Activated naive CD4-positive, alpha-beta T cell treated with anti-CD3 and anti-CD28 coated beads, Interleukin-2, amount 10 ng/mL, durations not matched to agents 7 days and 5 days (primary cell): ENCODE measurements around the gene MYEF2.

Source experiments
- CTCF ChIA-PET: fragments of 350-600 bp; sonication (Branson Sonifier 250); formaldehyde crosslinking; loops from one replicate; lab custom pipeline; 2021; ENCODE audit warnings: antibody characterized with exemption; lab: Charles Lee
- DNase-seq: peaks from one replicate; pipeline ENCODE4 v3.0.0-alpha.2; 2020
- H3K27ac Mint-ChIP-seq: one replicate; pipeline ENCODE4 v1.8.0; 2021; ENCODE audit warnings: mild to moderate bottlenecking, moderate library complexity, mixed read lengths
- H3K27me3 Mint-ChIP-seq: one replicate; pipeline ENCODE4 v1.8.0; 2021; ENCODE audit warnings: mild to moderate bottlenecking, mixed read lengths
- H3K36me3 Mint-ChIP-seq: one replicate; pipeline ENCODE4 v1.8.0; 2021; ENCODE audit warnings: mixed read lengths
- H3K4me1 Mint-ChIP-seq: one replicate; pipeline ENCODE4 v1.8.0; 2021; ENCODE audit warnings: mixed read lengths
- H3K4me3 Mint-ChIP-seq: one replicate; pipeline ENCODE4 v1.8.0; 2021; ENCODE audit warnings: mild to moderate bottlenecking, moderate library complexity, mixed read lengths
- H3K9me3 Mint-ChIP-seq: one replicate; pipeline ENCODE4 v1.8.0; 2021; ENCODE audit warnings: mixed read lengths

The MYEF2 gene, protein sequence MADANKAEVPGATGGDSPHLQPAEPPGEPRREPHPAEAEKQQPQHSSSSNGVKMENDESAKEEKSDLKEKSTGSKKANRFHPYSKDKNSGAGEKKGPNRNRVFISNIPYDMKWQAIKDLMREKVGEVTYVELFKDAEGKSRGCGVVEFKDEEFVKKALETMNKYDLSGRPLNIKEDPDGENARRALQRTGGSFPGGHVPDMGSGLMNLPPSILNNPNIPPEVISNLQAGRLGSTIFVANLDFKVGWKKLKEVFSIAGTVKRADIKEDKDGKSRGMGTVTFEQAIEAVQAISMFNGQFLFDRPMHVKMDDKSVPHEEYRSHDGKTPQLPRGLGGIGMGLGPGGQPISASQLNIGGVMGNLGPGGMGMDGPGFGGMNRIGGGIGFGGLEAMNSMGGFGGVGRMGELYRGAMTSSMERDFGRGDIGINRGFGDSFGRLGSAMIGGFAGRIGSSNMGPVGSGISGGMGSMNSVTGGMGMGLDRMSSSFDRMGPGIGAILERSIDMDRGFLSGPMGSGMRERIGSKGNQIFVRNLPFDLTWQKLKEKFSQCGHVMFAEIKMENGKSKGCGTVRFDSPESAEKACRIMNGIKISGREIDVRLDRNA

DNA sequence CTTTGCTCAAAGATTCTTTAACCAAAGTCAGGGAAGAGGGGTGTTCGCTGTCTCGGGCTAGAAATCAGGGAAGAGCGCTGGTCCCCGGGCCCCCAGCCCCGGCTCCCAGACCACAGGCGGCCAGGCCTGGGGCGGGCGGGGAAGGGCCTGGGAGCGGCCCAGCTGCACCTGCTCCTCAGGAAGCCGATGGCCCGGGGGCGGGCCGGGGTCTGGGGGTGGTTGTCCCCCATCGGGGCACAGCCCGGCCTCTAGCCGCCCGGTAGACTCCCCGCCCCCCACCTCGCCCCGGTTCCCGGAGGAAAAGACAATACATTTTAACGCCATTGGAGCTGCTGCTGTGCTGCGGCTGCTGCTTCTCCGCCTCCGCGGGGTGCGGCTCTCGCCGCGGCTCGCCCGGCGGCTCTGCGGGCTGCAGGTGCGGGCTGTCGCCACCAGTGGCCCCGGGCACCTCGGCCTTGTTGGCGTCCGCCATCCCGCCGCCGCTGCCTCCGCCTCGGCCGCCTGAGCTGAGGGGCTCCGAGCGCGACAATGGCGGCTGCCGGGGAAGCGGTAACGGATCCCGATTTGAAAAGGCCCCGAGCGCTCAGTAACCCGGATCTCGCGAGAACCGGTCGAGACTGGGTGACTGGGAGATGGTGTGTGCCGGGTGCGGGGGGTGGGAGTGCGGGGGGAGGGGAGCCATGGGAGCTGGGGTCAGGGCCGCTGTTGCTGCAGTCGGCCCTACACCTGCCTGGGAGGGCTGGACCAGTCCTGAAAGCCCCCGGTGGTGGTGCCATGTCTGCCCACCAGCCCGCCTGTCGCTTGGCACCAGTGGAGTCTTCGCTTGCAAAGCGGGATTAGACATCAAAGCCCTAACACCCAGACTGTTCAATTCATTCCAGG is at the start of gene MYEF2:
Gene MYEF2 (minus strand): TSS at position 530 of the 882 bp plus-strand sequence. CDS start 58 bp downstream, at position 472.
- Mint-ChIP-seq H3K4me3 (peak within 1 kb of the TSS; percentile 89), H3K27ac (peak within 1 kb of the TSS; percentile 89), H3K27me3 (peaks cover 17% of the 10 kb centered on the region), H3K9me3 (peaks cover 3% of the 10 kb centered on the region), H3K4me1 (peaks cover 18% of the 10 kb centered on the region), H3K36me3 (peaks cover 7% of the 10 kb centered on the region)
- DNase-seq, result peak; percentile 83
- CTCF ChIA-PET, result interaction anchor here (1.2 kb wide), 1 partner anchor 19 kb away, joined by 3 read pairs; no protein-coding TSS in a partner anchor

DNA sequence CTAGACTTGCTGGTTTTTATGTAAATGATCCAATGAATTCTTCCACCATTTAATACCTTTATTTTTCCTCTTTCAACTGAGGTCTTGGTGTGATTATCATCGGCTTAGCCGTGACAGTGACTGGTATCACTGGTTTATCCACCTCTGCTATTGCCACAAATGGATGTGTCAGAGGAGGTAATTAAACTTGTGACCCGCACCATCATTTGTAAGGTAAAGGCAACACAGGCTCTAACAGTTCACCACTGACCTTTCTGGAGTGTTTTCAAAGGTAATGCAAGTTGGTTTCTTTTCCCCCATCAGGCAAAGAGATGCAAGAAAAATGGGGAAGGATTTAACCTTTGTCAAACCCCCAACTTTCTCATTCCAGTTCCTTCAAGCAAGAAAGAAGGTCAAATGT is 47.7 kb upstream of the MYEF2 start:
- Mint-ChIP-seq H3K27me3 (peaks cover 8% of the 10 kb centered on the region), H3K9me3 (no peaks in the 10 kb centered on the region), H3K4me1 (no peaks in the 10 kb centered on the region), H3K36me3 (no peaks in the 10 kb centered on the region), H3K4me3 (no peak overlapping the region), H3K27ac (no peak overlapping the region)
- DNase-seq, result no peak
- CTCF ChIA-PET, result no interaction called here

DNA sequence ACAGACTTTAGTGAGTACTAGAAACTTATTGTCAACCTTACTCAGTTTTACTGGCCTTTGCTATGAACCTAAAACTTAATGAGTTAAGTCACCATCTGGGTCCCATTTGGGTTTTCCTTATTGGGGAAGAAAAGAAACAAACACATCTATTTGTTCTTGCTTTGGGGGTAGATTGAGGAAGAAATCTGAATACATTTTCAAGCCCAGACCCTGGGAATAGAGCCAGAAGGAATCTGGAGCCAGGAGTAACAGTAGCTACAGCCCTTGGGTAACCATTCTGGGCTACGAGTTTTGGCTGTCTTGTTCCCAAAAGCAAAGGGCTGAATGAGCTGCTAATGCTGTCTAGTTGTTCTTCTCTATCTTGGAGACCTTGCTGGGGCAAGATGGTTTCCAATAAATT is 44.5 kb upstream of the MYEF2 start:
- Mint-ChIP-seq H3K27me3 (peaks cover 13% of the 10 kb centered on the region), H3K36me3 (no peaks in the 10 kb centered on the region), H3K4me1 (no peaks in the 10 kb centered on the region), H3K4me3 (no peak overlapping the region), H3K27ac (no peak overlapping the region), H3K9me3 (no peaks in the 10 kb centered on the region)
- DNase-seq, result no peak
- CTCF ChIA-PET, result no interaction called here

DNA sequence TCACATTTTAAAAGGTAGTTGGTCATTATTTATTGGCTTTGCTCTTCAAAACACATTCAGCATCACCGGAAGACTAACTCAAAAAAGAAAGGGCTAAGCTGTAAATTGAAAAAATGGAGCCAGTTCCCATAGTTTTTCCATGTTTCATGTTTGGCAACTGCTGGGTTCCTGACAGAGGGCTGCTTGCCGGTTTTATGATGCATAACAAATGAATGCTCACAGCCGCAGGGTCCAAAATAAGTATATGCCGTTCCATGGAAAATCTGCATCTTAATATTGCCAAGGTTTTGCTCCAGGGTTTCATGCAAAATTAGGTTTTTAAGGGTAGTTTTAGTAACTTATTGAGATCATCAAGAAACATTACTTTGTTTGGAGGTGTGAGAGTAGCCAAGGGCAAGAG is 43.8 kb upstream of the MYEF2 start:
- Mint-ChIP-seq H3K4me3 (no peak overlapping the region), H3K27me3 (peaks cover 13% of the 10 kb centered on the region), H3K4me1 (no peaks in the 10 kb centered on the region), H3K36me3 (no peaks in the 10 kb centered on the region), H3K9me3 (no peaks in the 10 kb centered on the region), H3K27ac (no peak overlapping the region)
- CTCF ChIA-PET, result no interaction called here
- no peak for DNase-seq

DNA sequence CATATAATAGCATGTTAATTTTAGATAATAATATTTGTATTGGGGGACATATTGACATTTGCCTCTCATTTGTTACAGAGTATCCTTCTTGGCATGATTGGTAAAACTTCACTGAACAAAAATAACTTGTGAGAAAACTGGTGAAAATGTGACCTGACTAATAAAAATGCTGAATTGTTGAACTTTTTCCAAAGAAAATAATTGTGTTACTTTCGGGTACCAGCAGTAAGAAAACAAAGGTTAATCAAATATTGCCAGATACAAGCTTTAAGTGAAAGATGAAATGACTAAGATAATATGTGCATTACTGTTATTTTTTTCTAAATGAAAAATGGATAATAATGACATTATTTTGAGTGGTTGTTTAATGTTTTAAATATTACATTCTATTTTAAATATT is 43.2 kb upstream of the MYEF2 start:
- no peak for DNase-seq
- no peaks in the 10 kb centered on the region for H3K9me3 Mint-ChIP-seq
- H3K27ac Mint-ChIP-seq, result no peak overlapping the region
- no peak overlapping the region for H3K4me3 Mint-ChIP-seq
- H3K36me3 Mint-ChIP-seq, result no peaks in the 10 kb centered on the region
- H3K4me1 Mint-ChIP-seq, result no peaks in the 10 kb centered on the region
- H3K27me3 Mint-ChIP-seq, result peaks cover 13% of the 10 kb centered on the region
- CTCF ChIA-PET, result no interaction called here

DNA sequence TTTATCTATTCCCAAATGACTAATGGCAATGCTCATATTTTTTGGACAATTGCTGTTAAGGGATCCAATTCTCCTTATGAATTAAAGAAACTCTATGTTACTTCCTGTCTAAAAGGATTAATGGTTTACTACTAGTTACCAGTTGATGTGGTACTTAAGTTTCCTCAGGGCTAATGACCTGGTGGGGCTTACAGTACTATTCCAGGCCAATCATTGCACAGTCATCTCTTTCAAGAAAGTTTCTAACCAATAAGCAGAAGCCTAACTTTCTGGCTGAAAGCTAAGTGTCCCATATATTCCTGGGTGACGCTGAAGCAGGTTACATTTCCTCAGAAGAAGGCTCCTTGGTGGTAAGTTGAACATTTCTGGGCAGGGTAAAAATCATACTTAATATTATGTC is 27.9 kb upstream of the MYEF2 start, which contains the start of gene SLC12A1:
Gene SLC12A1 (plus strand): TSS at position 322 of the 400 bp plus-strand sequence. CDS start 1,418 bp downstream, outside the sequence.
- Mint-ChIP-seq H3K4me3 (no peak within 1 kb of the TSS), H3K27ac (no peak within 1 kb of the TSS), H3K27me3 (peaks cover 9% of the 10 kb centered on the region), H3K9me3 (no peaks in the 10 kb centered on the region), H3K36me3 (no peaks in the 10 kb centered on the region), H3K4me1 (no peaks in the 10 kb centered on the region)
- DNase-seq, result no peak
- CTCF ChIA-PET, result no interaction called here

DNA sequence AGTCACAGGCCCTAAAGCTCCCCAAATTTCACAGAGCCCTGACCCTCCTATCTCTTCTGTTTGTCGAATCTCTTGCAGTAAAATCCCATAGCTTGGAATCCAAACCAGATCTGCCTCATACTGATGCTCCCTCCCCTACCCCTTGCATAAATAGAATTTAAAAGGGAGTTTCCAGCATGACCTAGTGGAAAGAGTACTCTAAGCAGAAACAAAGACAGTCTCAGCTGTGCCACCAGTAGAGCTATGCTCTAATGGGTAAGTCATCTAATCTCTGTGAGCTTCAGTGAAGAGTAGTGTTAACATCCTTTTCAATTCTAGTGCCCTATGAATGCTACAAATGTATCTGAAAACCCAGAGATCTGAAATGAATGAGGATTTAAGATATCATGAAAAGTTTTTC is 24.0 kb upstream of the MYEF2 start:
- Mint-ChIP-seq H3K4me1 (no peaks in the 10 kb centered on the region), H3K9me3 (no peaks in the 10 kb centered on the region), H3K4me3 (no peak overlapping the region), H3K27me3 (no peaks in the 10 kb centered on the region), H3K27ac (no peak overlapping the region), H3K36me3 (no peaks in the 10 kb centered on the region)
- no peak for DNase-seq
- CTCF ChIA-PET, result no interaction called here

DNA sequence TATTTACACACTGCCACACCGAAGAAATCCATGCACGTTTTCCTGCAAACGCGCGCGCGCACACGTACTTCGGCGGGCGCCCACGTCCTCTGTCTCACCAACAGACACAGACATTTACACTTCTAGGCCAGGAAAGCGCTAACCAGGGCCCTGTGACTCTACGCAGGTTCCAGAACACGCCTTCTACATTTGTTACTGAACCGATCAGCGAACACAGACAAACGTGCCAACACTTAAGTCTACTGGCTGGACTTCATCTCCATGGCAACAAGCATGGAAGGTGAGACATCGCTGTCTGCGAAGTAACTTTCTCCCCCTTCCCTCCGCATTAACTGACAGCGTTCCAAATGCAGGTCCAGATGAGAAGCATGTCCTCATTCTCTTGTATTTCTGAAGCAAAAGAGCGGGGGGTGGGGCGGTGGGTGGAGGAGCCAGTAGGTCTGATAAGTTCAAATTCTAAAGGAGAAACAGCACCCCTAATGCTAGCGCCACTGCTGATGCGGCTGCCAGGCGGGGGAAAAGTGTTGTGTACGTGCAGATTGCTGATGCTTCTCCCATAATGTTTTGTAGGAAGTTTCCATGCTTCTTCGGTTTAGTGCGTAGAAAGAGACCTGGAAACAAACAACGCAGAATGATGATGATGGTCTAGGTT is 13.6 kb upstream of the MYEF2 start, which contains the start of gene CTXN2:
Gene CTXN2 (plus strand): TSS at position 92 of the 652 bp plus-strand sequence. CDS start 9,636 bp downstream, outside the sequence.
- Mint-ChIP-seq H3K4me1 (peaks cover 4% of the 10 kb centered on the region), H3K36me3 (no peaks in the 10 kb centered on the region), H3K27ac (no peak within 1 kb of the TSS), H3K9me3 (no peaks in the 10 kb centered on the region), H3K27me3 (peaks cover 16% of the 10 kb centered on the region), H3K4me3 (no peak within 1 kb of the TSS)
- DNase-seq, result no peak
- CTCF ChIA-PET, result no interaction called here

DNA sequence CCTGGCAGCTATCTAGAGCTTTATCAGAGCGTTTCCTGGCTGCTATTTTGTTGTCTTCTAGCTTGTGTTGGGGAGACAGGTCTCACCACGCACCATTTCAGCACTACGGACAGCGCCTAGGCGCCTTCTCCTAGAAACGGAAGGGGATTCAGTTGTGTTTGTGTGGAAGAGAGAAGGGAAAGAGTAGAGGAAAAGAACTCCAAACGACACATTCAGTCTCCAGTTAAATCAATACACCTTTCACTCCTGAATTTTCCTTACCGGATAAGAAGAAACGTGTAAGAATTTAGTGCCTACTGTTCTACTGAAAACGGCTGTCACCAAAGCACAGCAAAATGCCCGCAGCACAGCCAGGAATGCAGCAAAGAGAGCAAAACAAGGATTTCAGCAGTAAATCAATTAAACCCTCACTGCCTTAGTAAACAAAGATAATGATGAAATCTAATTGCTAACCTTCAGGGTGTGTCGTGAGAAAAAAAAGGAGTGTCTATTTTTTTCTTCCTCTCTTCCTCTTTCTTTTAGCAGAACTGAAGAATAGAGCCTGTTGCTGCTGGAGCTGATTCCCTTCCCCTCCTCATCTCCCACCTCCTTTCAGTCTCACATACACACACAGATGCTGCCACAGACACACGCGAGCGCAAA is 13.0 kb upstream of the MYEF2 start:
- Mint-ChIP-seq H3K27ac (no peak overlapping the region), H3K4me3 (no peak overlapping the region), H3K4me1 (peaks cover 4% of the 10 kb centered on the region), H3K27me3 (peaks cover 16% of the 10 kb centered on the region), H3K9me3 (no peaks in the 10 kb centered on the region), H3K36me3 (no peaks in the 10 kb centered on the region)
- CTCF ChIA-PET, result no interaction called here
- peak; percentile 79 for DNase-seq

DNA sequence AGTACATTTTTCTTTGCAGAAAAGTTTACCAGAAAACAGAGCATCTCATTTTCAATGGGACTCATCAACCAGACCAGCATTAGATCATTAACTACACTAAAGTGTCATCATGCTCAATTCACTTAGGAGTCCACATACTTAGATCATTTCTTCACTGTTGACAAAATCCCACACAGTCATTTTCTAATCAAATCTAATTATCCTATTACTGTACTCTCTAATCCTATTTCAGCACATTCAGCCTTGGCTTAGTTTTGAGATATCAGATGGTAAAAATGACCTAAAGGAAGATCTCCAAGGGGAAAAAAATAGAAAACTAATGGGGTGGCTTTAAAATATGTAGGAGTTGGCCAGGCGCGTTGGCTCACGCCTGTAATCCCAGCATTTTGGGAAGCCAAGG is 8.2 kb upstream of the MYEF2 start:
- H3K4me3 Mint-ChIP-seq, result no peak overlapping the region
- peaks cover under 1% of the 10 kb centered on the region for H3K4me1 Mint-ChIP-seq
- H3K9me3 Mint-ChIP-seq, result no peaks in the 10 kb centered on the region
- DNase-seq, result no peak
- H3K27ac Mint-ChIP-seq, result no peak overlapping the region
- H3K27me3 Mint-ChIP-seq, result peaks cover 11% of the 10 kb centered on the region
- CTCF ChIA-PET, result no interaction called here
- no peaks in the 10 kb centered on the region for H3K36me3 Mint-ChIP-seq

DNA sequence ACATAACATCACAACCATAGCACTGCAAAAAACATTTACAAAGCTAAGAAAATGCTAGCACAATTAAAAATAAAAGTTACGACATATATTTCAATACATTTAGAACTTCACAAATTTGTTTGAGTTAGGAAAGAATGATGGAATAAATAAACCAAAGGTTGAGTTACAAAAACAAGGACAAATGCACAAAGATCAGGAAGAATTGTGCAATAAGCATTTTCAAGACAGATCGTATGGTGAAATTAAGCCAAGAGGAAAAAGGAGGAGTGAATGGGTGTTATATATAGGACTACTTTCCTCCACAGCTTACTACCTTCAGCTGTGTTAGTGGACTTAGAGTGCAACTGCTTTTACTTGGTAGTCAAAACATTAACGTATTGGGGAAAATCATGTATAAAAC is 7.4 kb upstream of the MYEF2 start:
- DNase-seq, result no peak
- no peaks in the 10 kb centered on the region for H3K4me1 Mint-ChIP-seq
- no peak overlapping the region for H3K27ac Mint-ChIP-seq
- no peaks in the 10 kb centered on the region for H3K36me3 Mint-ChIP-seq
- H3K9me3 Mint-ChIP-seq, result no peaks in the 10 kb centered on the region
- peaks cover 5% of the 10 kb centered on the region for H3K27me3 Mint-ChIP-seq
- CTCF ChIA-PET, result no interaction called here
- H3K4me3 Mint-ChIP-seq, result no peak overlapping the region

DNA sequence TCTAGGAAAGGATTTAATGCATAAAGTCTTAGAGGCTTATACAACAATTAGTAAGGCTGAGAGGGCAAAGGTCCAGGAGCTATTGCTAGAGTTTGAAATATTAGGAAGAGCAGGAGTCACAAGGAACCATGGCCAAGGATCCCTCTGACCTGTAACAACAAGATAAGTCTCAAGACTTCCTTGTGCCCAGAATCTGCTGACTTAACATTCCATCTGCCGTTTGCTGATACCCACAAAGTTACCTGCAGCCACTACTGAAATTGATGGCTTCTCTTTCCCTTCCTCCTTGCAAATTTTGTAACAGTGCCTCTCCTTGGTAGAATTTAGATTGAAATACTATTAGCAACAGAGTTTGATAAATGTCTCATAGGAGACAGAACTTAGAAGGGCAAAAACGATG is 4.7 kb upstream of the MYEF2 start:
- H3K4me3 Mint-ChIP-seq, result no peak overlapping the region
- H3K36me3 Mint-ChIP-seq, result no peaks in the 10 kb centered on the region
- H3K27ac Mint-ChIP-seq, result no peak overlapping the region
- H3K9me3 Mint-ChIP-seq, result no peaks in the 10 kb centered on the region
- peaks cover 13% of the 10 kb centered on the region for H3K27me3 Mint-ChIP-seq
- CTCF ChIA-PET, result no interaction called here
- no peak for DNase-seq
- H3K4me1 Mint-ChIP-seq, result no peaks in the 10 kb centered on the region

DNA sequence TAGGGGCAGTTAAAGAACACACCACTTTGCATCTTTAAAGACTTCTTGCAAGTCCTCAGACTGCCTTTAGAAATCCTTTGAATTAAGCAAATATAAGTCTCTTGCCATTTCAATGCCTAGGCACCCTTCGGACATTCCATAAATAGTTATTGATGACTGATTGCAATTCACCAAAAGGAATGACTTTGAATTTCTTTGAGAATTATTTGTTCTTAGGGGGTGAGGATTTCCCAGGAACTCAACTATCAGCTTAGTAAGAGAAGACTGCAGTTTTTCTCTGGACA is 495 bp upstream of the MYEF2 start:
- H3K27ac Mint-ChIP-seq, result no peak overlapping the region

More for the DNA sequence above, 495 bp upstream of the MYEF2 start:
- Mint-ChIP-seq H3K27me3 (peaks cover 17% of the 10 kb centered on the region), H3K4me3 (peak overlapping the region; percentile 56), H3K9me3 (no peaks in the 10 kb centered on the region), H3K4me1 (peaks cover 18% of the 10 kb centered on the region), H3K36me3 (peaks cover 7% of the 10 kb centered on the region)
- CTCF ChIA-PET, result no interaction called here
- DNase-seq, result no peak
